Stimulated activated effector memory CD8-positive, alpha-beta T cell treated with anti-CD3 and anti-CD28 coated beads, Interleukin-12 subunit alpha, Interleukin-12 subunit beta, amount 100 ng/mL, for 72 hours (primary cell): Measurements from ENCODE around the gene TOGARAM2.

ENCODE experiments used
- ATAC-seq: fragments of 150-1000 bp; cut with Tn5 transposase; 2 replicates; pipeline ENCODE4 v1.10.0; 2021
- DNase-seq, 2 donors: peaks; one replicate each; pipeline ENCODE4 v3.0.0; 2021 to 2022; ENCODE audit warnings: low spot score in 2 of 2
- H3K27ac Mint-ChIP-seq: one replicate; pipeline ENCODE4 v1.8.0; 2022; ENCODE audit warnings: mild to moderate bottlenecking, mixed read lengths
- H3K36me3 Mint-ChIP-seq: one replicate; pipeline ENCODE4 v1.8.0; 2022; ENCODE audit warnings: mild to moderate bottlenecking, mixed read lengths
- H3K4me1 Mint-ChIP-seq: one replicate; pipeline ENCODE4 v1.8.0; 2022; ENCODE audit warnings: mixed read lengths
- H3K4me3 Mint-ChIP-seq: one replicate; pipeline ENCODE4 v1.8.0; 2022; ENCODE audit warnings: mild to moderate bottlenecking, mixed read lengths
- H3K9me3 Mint-ChIP-seq: one replicate; pipeline ENCODE4 v1.8.0; 2022; ENCODE audit warnings: mixed read lengths

The TOGARAM2 gene

GRCh38 chr2:29062371-29062770, 81.3 kb downstream of the TOGARAM2 start:
- DNase-seq, result no peak
- H3K36me3 Mint-ChIP-seq, result no peaks in the 10 kb centered on the region
- H3K27ac Mint-ChIP-seq, result no peak overlapping the region
- peaks cover 9% of the 10 kb centered on the region for H3K4me1 Mint-ChIP-seq
- no peak for ATAC-seq
- H3K9me3 Mint-ChIP-seq, result no peaks in the 10 kb centered on the region
- H3K4me3 Mint-ChIP-seq, result no peak overlapping the region

GRCh38 chr2:29063056-29063455, 82.0 kb downstream of the TOGARAM2 start:
- Mint-ChIP-seq H3K27ac (no peak overlapping the region), H3K4me1 (peaks cover 9% of the 10 kb centered on the region), H3K9me3 (no peaks in the 10 kb centered on the region), H3K4me3 (no peak overlapping the region), H3K36me3 (no peaks in the 10 kb centered on the region)
- DNase-seq (no peak), ATAC-seq (no peak)

GRCh38 chr2:29063646-29064345, 82.7 kb downstream of the TOGARAM2 start:
- Mint-ChIP-seq H3K27ac (no peak overlapping the region), H3K4me3 (no peak overlapping the region), H3K36me3 (no peaks in the 10 kb centered on the region), H3K9me3 (no peaks in the 10 kb centered on the region), H3K4me1 (peaks cover 9% of the 10 kb centered on the region)
- ATAC-seq (no peak), DNase-seq (no peak)

GRCh38 chr2:29064346-29064715, 83.2 kb downstream of the TOGARAM2 start:
- Mint-ChIP-seq H3K36me3 (no peaks in the 10 kb centered on the region), H3K4me1 (peaks cover 8% of the 10 kb centered on the region), H3K4me3 (no peak overlapping the region), H3K27ac (no peak overlapping the region), H3K9me3 (no peaks in the 10 kb centered on the region)
- ATAC-seq (no peak), DNase-seq (no peak)

- Mint-ChIP-seq H3K9me3 (no peaks in the 10 kb centered on the region), H3K4me1 (peaks cover 4% of the 10 kb centered on the region), H3K4me3 (no peak overlapping the region), H3K36me3 (no peaks in the 10 kb centered on the region), H3K27ac (no peak overlapping the region)
- DNase-seq, result no peak
- no peak for ATAC-seq
Measured at GRCh38 chr2:29064746-29065067, 83.6 kb downstream of the TOGARAM2 start.

GRCh38 chr2:29065068-29065811, 84.1 kb downstream of the TOGARAM2 start:
- no peaks in the 10 kb centered on the region for H3K4me1 Mint-ChIP-seq
- ATAC-seq, result no peak
- H3K36me3 Mint-ChIP-seq, result no peaks in the 10 kb centered on the region
- no peaks in the 10 kb centered on the region for H3K9me3 Mint-ChIP-seq
- DNase-seq, result no peak
- no peak overlapping the region for H3K4me3 Mint-ChIP-seq
- H3K27ac Mint-ChIP-seq, result no peak overlapping the region

- ATAC-seq, result no peak
- no peak overlapping the region for H3K27ac Mint-ChIP-seq
- H3K4me1 Mint-ChIP-seq, result no peaks in the 10 kb centered on the region
- no peaks in the 10 kb centered on the region for H3K9me3 Mint-ChIP-seq
- H3K4me3 Mint-ChIP-seq, result no peak overlapping the region
- H3K36me3 Mint-ChIP-seq, result no peaks in the 10 kb centered on the region
- no peak for DNase-seq
Measured at GRCh38 chr2:29066271-29066860, 85.3 kb downstream of the TOGARAM2 start.

GRCh38 chr2:29066997-29067605, 86.0 kb downstream of the TOGARAM2 start:
- no peak for DNase-seq
- no peaks in the 10 kb centered on the region for H3K36me3 Mint-ChIP-seq
- H3K4me3 Mint-ChIP-seq, result no peak overlapping the region
- no peaks in the 10 kb centered on the region for H3K9me3 Mint-ChIP-seq
- H3K4me1 Mint-ChIP-seq, result no peaks in the 10 kb centered on the region
- ATAC-seq, result no peak
- no peak overlapping the region for H3K27ac Mint-ChIP-seq

GRCh38 chr2:29068513-29068912, 87.4 kb downstream of the TOGARAM2 start:
- H3K4me3 Mint-ChIP-seq, result no peak overlapping the region
- no peak for DNase-seq
- H3K27ac Mint-ChIP-seq, result no peak overlapping the region
- no peaks in the 10 kb centered on the region for H3K9me3 Mint-ChIP-seq
- no peak for ATAC-seq
- no peaks in the 10 kb centered on the region for H3K4me1 Mint-ChIP-seq
- H3K36me3 Mint-ChIP-seq, result no peaks in the 10 kb centered on the region

GRCh38 chr2:29070526-29070925, 89.4 kb downstream of the TOGARAM2 start:
- Mint-ChIP-seq H3K9me3 (no peaks in the 10 kb centered on the region), H3K4me3 (no peak overlapping the region), H3K36me3 (no peaks in the 10 kb centered on the region), H3K4me1 (no peaks in the 10 kb centered on the region), H3K27ac (no peak overlapping the region)
- ATAC-seq (no peak), DNase-seq (no peak)

GRCh38 chr2:29071032-29071975, 90.2 kb downstream of the TOGARAM2 start:
- ATAC-seq, result no peak
- Mint-ChIP-seq H3K4me3 (no peak overlapping the region), H3K27ac (no peak overlapping the region), H3K36me3 (no peaks in the 10 kb centered on the region), H3K9me3 (no peaks in the 10 kb centered on the region), H3K4me1 (no peaks in the 10 kb centered on the region)
- no peak for DNase-seq

GRCh38 chr2:29072251-29072650, 91.2 kb downstream of the TOGARAM2 start:
- no peaks in the 10 kb centered on the region for H3K36me3 Mint-ChIP-seq
- DNase-seq, result no peak
- H3K4me3 Mint-ChIP-seq, result no peak overlapping the region
- H3K27ac Mint-ChIP-seq, result no peak overlapping the region
- no peaks in the 10 kb centered on the region for H3K4me1 Mint-ChIP-seq
- H3K9me3 Mint-ChIP-seq, result no peaks in the 10 kb centered on the region
- no peak for ATAC-seq

- no peak overlapping the region for H3K27ac Mint-ChIP-seq
- H3K36me3 Mint-ChIP-seq, result no peaks in the 10 kb centered on the region
- DNase-seq, result no peak
- H3K4me1 Mint-ChIP-seq, result no peaks in the 10 kb centered on the region
- ATAC-seq, result no peak
- no peaks in the 10 kb centered on the region for H3K9me3 Mint-ChIP-seq
- H3K4me3 Mint-ChIP-seq, result no peak overlapping the region
Measured at GRCh38 chr2:29072971-29073725, 92.0 kb downstream of the TOGARAM2 start.

GRCh38 chr2:29073933-29074332, 92.8 kb downstream of the TOGARAM2 start:
- H3K27ac Mint-ChIP-seq, result no peak overlapping the region
- ATAC-seq (no peak), DNase-seq (no peak)
- H3K9me3 Mint-ChIP-seq, result no peaks in the 10 kb centered on the region
- H3K4me1 Mint-ChIP-seq, result no peaks in the 10 kb centered on the region
- no peak overlapping the region for H3K4me3 Mint-ChIP-seq
- H3K36me3 Mint-ChIP-seq, result no peaks in the 10 kb centered on the region
